Panc1 (cell line): Measurements from ENCODE around the gene ALDOA. TPM values are rescaled to one million over a fixed set of nuclear protein-coding genes. Genes with fewer than 3 reads are reported as not detected.

Experiments
- ATAC-seq: fragments of 200-7000 bp; cut with Tn5 transposase; 2 replicates; pipeline ENCODE4 v1.9.1; 2020; ENCODE audit warnings: mild to moderate bottlenecking, moderate library complexity
- BruUV-seq: library from RNA; stranded (reverse); fragments of 400-500 nt; replicated peaks from 2 replicates; lab custom pipeline; 2021; lab: Mats Ljungman, UMichigan
- CTCF ChIA-PET: fragments of 300-600 bp; sonication (Branson Sonifier 250); formaldehyde crosslinking; loops from one replicate; lab custom pipeline; 2022; ENCODE audit warnings: antibody characterized with exemption; lab: Charles Lee
- POLR2A ChIA-PET: fragments of 300-600 bp; sonication (Branson Sonifier 250); formaldehyde crosslinking; loops from one replicate; lab custom pipeline; 2022; ENCODE audit warnings: antibody characterized with exemption; lab: Charles Lee
- DNase-seq: peaks from one replicate; pipeline ENCODE4 v3.0.0-alpha.2; 2010; ENCODE audit warnings: low read depth, low spot score
- H3K27ac ChIP-seq: 2 replicates; pipeline ENCODE4 v1.5.1; 2011; ENCODE audit warnings: mild to moderate bottlenecking, low read length, inconsistent platforms
- H3K27me3 ChIP-seq: fragments of 200-500 bp; sonication (Bioruptor generic); 2 replicates; pipeline ENCODE4 v1.6.0; 2014; ENCODE audit warnings: low read length, inconsistent platforms; ENCODE audit not compliant: control insufficient read depth, insufficient read depth
- H3K36me3 ChIP-seq: fragments of 200-500 bp; sonication (Bioruptor generic); 2 replicates; pipeline ENCODE4 v1.5.1; 2014; ENCODE audit warnings: inconsistent platforms, mild to moderate bottlenecking, low read length, moderate library complexity; ENCODE audit not compliant: control insufficient read depth, insufficient read depth
- H3K4me1 ChIP-seq: 2 replicates; pipeline ENCODE4 v1.5.1; 2011; ENCODE audit warnings: inconsistent platforms, mild to moderate bottlenecking, low read length, moderate library complexity; ENCODE audit not compliant: control insufficient read depth, insufficient read depth
- H3K4me3 ChIP-seq, 2 experiments: 2 replicates each; pipeline ENCODE4 v1.5.1; 2011 to 2012; ENCODE audit warnings: low read depth in 2 of 2, low read length in 2 of 2, mild to moderate bottlenecking in 2 of 2, inconsistent platforms in 1 of 2, moderate library complexity in 1 of 2
- H3K9me3 ChIP-seq: fragments of 200-500 bp; sonication (Bioruptor generic); 2 replicates; pipeline ENCODE4 v1.5.1; 2014; ENCODE audit warnings: low read depth, mild to moderate bottlenecking, inconsistent platforms, low read length, moderate library complexity; ENCODE audit not compliant: control insufficient read depth, insufficient read depth
- CTCF ChIP-seq: fragments of 450-650 bp; IDR thresholded peaks from 2 replicates; pipeline ENCODE4 v1.5.1; 2017; ENCODE audit warnings: mild to moderate bottlenecking
- POLR2AphosphoS5 ChIP-seq: IDR thresholded peaks from 2 replicates; pipeline ENCODE4 v1.6.1; 2012; ENCODE audit warnings: mild to moderate bottlenecking, low read depth, low read length, moderate library complexity
- REST ChIP-seq, 2 experiments: IDR thresholded peaks; 2 replicates each; pipeline ENCODE4 v1.6.1; 2011 to 2012; ENCODE audit warnings: low read depth in 2 of 2, control low read depth in 1 of 2, low read length in 1 of 2, mild to moderate bottlenecking in 1 of 2, moderate library complexity in 1 of 2; ENCODE audit not compliant: insufficient read depth in 1 of 2
- SIN3A ChIP-seq: IDR thresholded peaks from 2 replicates; pipeline ENCODE4 v1.6.1; 2012; ENCODE audit warnings: low read depth, mild to moderate bottlenecking, low read length, moderate library complexity, borderline replicate concordance; ENCODE audit not compliant: insufficient read depth
- TCF7L2 ChIP-seq: IDR thresholded peaks from 2 replicates; pipeline ENCODE4 v1.6.1; 2011; ENCODE audit warnings: mild to moderate bottlenecking, low read depth, low read length, inconsistent platforms
- in situ Hi-C: cut with HindIII; loops from 2 replicates; pipeline ENCODE4 v1.10.0; 2016; ENCODE audit warnings: low sequenced_read_pairs, low pct_unique_long_range_greater_than_20kb
- intact Hi-C: fragments of 100-400 bp; cut with micrococcal nuclease; formaldehyde crosslinking; loops from one replicate; pipeline ENCODE4 v1.10.0; 2022; ENCODE audit not compliant: unreplicated experiment
- total RNA-seq: library from RNA; stranded (reverse); gene quantifications from one replicate; pipeline ENCODE4 v1.2.1, GENCODE V29; 2021; ENCODE audit not compliant: unreplicated experiment

The ALDOA gene
- total RNA-seq, 1 experiment from 2014 or later, result 2,516 TPM

- POLR2A ChIA-PET, result interaction anchor here (0.5 kb wide), 1 partner anchor 577 kb away, joined by 4 read pairs; no protein-coding TSS in a partner anchor
- in situ Hi-C loops, result no loop called here
- BruUV-seq, result no TSS peak
- CTCF ChIA-PET, result no interaction called here
- Histone ChIP-seq H3K36me3 (no peaks in the 10 kb centered on the region), H3K4me3 (no peak within 1 kb of the TSS), H3K9me3 (no peaks in the 10 kb centered on the region), H3K27ac (no peak within 1 kb of the TSS), H3K27me3 (no peaks in the 10 kb centered on the region), H3K4me1 (no peaks in the 10 kb centered on the region)
- intact Hi-C loops, result loop anchor here (10.0 kb wide), 1 partner anchor 108 kb away; no protein-coding TSS in a partner anchor
- TF ChIP-seq CTCF, result no peak
- TF ChIP-seq POLR2AphosphoS5, result no peak
- TF ChIP-seq REST (IDR thresholded peaks at IDR 0.05; ENCODE audit: insufficient read depth in 1 of 2, low read depth in 2 of 2, low read length in 1 of 2), result no peak
- TF ChIP-seq SIN3A, result no peak
- DNase-seq (no peak), ATAC-seq (no peak)
These were observed 42.7 kb upstream of the ALDOA start, which contains the start of gene C16orf92 for GRCh38 chr16:30022887-30023286. Gene C16orf92, plus strand, starts transcription at chr16:30023198. Its CDS starts 143 bp downstream, at chr16:30023341.

GRCh38 chr16:30023586-30023985 is 42.0 kb upstream of the ALDOA start:
- no peak for TF ChIP-seq TCF7L2
- TF ChIP-seq SIN3A, result no peak
- no peak for TF ChIP-seq CTCF
- intact Hi-C loops (loop anchor here (10.0 kb wide), 1 partner anchor 109 kb away; no protein-coding TSS in a partner anchor), in situ Hi-C loops (no loop called here)
- Histone ChIP-seq H3K4me3 (no peak overlapping the region), H3K9me3 (no peaks in the 10 kb centered on the region), H3K4me1 (no peaks in the 10 kb centered on the region), H3K27ac (no peak overlapping the region), H3K36me3 (no peaks in the 10 kb centered on the region), H3K27me3 (no peaks in the 10 kb centered on the region)
- no TSS peak for BruUV-seq
- POLR2A ChIA-PET, result interaction anchor here (0.5 kb wide), 1 partner anchor 578 kb away, joined by 4 read pairs; no protein-coding TSS in a partner anchor
- DNase-seq (no peak), ATAC-seq (no peak)
- CTCF ChIA-PET, result no interaction called here
